A549 (cell line): Measurements from ENCODE around the gene DYRK2. TPM values are rescaled to one million over a fixed set of nuclear protein-coding genes. Genes with fewer than 3 reads are reported as not detected.

Experiments used
- ATAC-seq, 2 experiments: fragments of 200-7000 bp in 1 of 2; fragments of >200 bp in 1 of 2; cut with Nextera tagmentation in 1 of 2; cut with Tn5 transposase in 1 of 2; 3 replicates each; pipeline versions ENCODE4 v1.8.0 to v1.9.1; 2018 to 2020; ENCODE audit warnings: mild to moderate bottlenecking in 1 of 2, moderate library complexity in 1 of 2
- CTCF ChIA-PET: fragments of 300-600 bp; sonication (Branson Sonifier 250); formaldehyde crosslinking; extraction: SDS; loops from one replicate; lab custom pipeline; 2021; ENCODE audit warnings: antibody characterized with exemption, inconsistent platforms; lab: Yijun Ruan, JAX
- POLR2A ChIA-PET: fragments of 350-600 bp; formaldehyde crosslinking; extraction: SDS; loops from one replicate; lab custom pipeline; 2021; ENCODE audit warnings: antibody characterized with exemption, inconsistent platforms; lab: Yijun Ruan, JAX
- DNase-seq, 2 experiments: peaks; one replicate each; pipeline versions ENCODE4 v3.0.0 to v3.0.0-alpha.2; 2011 to 2016; ENCODE audit warnings: low read depth in 1 of 2, low spot score in 1 of 2
- FAIRE-seq: peaks from 2 replicates; lab custom pipeline; 2011; peaks lifted over from hg19 to GRCh38; lab: Jason Lieb, UNC
- H3K27ac ChIP-seq, 2 experiments: fragments of >200 bp; sonication (Bioruptor Twin); formaldehyde crosslinking; 3 replicates each; pipeline ENCODE4 v1.5.1; 2016 to 2017
- H3K4me1 ChIP-seq: fragments of >200 bp; sonication (Bioruptor Twin); formaldehyde crosslinking; 3 replicates; pipeline ENCODE4 v1.6.1; 2016
- H3K4me2 ChIP-seq: fragments of >200 bp; sonication (Bioruptor Twin); formaldehyde crosslinking; 3 replicates; pipeline ENCODE4 v1.6.1; 2016
- H3K4me3 ChIP-seq: fragments of >200 bp; sonication (Bioruptor Twin); formaldehyde crosslinking; 3 replicates; pipeline ENCODE4 v1.5.1; 2016
- H3K9me3 ChIP-seq: fragments of >200 bp; sonication (Bioruptor Twin); formaldehyde crosslinking; 3 replicates; pipeline ENCODE4 v1.6.1; 2016
- CEBPB ChIP-seq, 2 experiments: fragments of >200 bp in 1 of 2; sonication (Bioruptor Twin) in 1 of 2; formaldehyde crosslinking in 1 of 2; IDR thresholded peaks; 2 replicates each; pipeline ENCODE4 v1.6.1; 2012 to 2016
- CHD4 ChIP-seq: fragments of 200-600 bp; sonication (generic); IDR thresholded peaks from 2 replicates; pipeline ENCODE4 v1.6.1; 2016; ENCODE audit warnings: antibody characterized with exemption, mild to moderate bottlenecking, borderline replicate concordance
- CTCF ChIP-seq: fragments of >200 bp; sonication (Bioruptor Twin); formaldehyde crosslinking; IDR thresholded peaks from 3 replicates; pipeline ENCODE4 v1.5.1; 2016
- EHF ChIP-seq: fragments of 250-450 bp; sonication (Bioruptor Pico); IDR thresholded peaks from 2 replicates; pipeline ENCODE4 v1.5.0; 2020; ENCODE audit warnings: mild to moderate bottlenecking
- EHMT2 ChIP-seq: fragments of 200-600 bp; sonication (generic); IDR thresholded peaks from 2 replicates; pipeline ENCODE4 v1.6.1; 2016; ENCODE audit warnings: antibody characterized with exemption, low read depth, mild to moderate bottlenecking, moderate library complexity
- EP300 ChIP-seq, 2 experiments: fragments of >200 bp; sonication (Bioruptor Twin); formaldehyde crosslinking; IDR thresholded peaks; 2 replicates in 1 of 2; 3 replicates in 1 of 2; pipeline ENCODE4 v1.6.1; 2016 to 2017
- FOXS1 ChIP-seq: fragments of 250-450 bp; sonication (Bioruptor Pico); IDR thresholded peaks from 2 replicates; pipeline ENCODE4 v1.5.0; 2020; ENCODE audit warnings: mild to moderate bottlenecking, moderate library complexity
- GATA3 ChIP-seq: IDR thresholded peaks from 2 replicates; pipeline ENCODE4 v1.6.1; 2012; ENCODE audit warnings: borderline replicate concordance
- HEYL ChIP-seq: fragments of 250-450 bp; sonication (Bioruptor Pico); IDR thresholded peaks from 2 replicates; pipeline ENCODE4 v1.8.0; 2021; ENCODE audit warnings: mild to moderate bottlenecking, moderate library complexity
- HOXA7 ChIP-seq: fragments of 250-450 bp; sonication (Bioruptor Pico); IDR thresholded peaks from 2 replicates; pipeline ENCODE4 v1.5.0; 2020; ENCODE audit warnings: mild to moderate bottlenecking, moderate library complexity
- HOXB13 ChIP-seq: fragments of 250-450 bp; sonication (Bioruptor Pico); IDR thresholded peaks from 2 replicates; pipeline ENCODE4 v1.5.0; 2020; ENCODE audit warnings: low read depth, mild to moderate bottlenecking, moderate library complexity
- HOXB5 ChIP-seq: fragments of 250-450 bp; sonication (Bioruptor Pico); IDR thresholded peaks from 2 replicates; pipeline ENCODE4 v1.5.0; 2020; ENCODE audit warnings: mild to moderate bottlenecking, moderate library complexity
- JUNB ChIP-seq: fragments of >200 bp; sonication (Bioruptor Twin); formaldehyde crosslinking; IDR thresholded peaks from 2 replicates; pipeline ENCODE4 v1.6.1; 2016
- MYC ChIP-seq: IDR thresholded peaks from 2 replicates; pipeline ENCODE4 v1.6.1; 2012; ENCODE audit warnings: mild to moderate bottlenecking, inconsistent platforms, low read length, improper control_type of control experiment, borderline replicate concordance
- POLR2A ChIP-seq: IDR thresholded peaks from 2 replicates; pipeline ENCODE4 v1.6.1; 2012; ENCODE audit warnings: mild to moderate bottlenecking, low read length
- POLR2AphosphoS2 ChIP-seq: conservative IDR thresholded peaks from 2 replicates; pipeline ENCODE4 v1.6.1; 2012; ENCODE audit warnings: low read length, improper control_type of control experiment, inconsistent platforms
- RAD21 ChIP-seq, 2 experiments: fragments of >200 bp in 1 of 2; sonication (Bioruptor Twin) in 1 of 2; formaldehyde crosslinking in 1 of 2; IDR thresholded peaks in 1 of 2; conservative IDR thresholded peaks in 1 of 2; 2 replicates in 1 of 2; 3 replicates in 1 of 2; pipeline ENCODE4 v1.6.1; 2012 to 2018; ENCODE audit warnings: inconsistent platforms in 1 of 2
- RFX5 ChIP-seq: fragments of 450-650 bp; IDR thresholded peaks from 2 replicates; pipeline ENCODE4 v1.7.1; 2014; ENCODE audit warnings: antibody characterized with exemption, mild to moderate bottlenecking, moderate library complexity
- RNF2 ChIP-seq: fragments of 200-600 bp; sonication (generic); IDR thresholded peaks from 2 replicates; pipeline ENCODE4 v1.6.1; 2016; ENCODE audit warnings: low read depth, mild to moderate bottlenecking, antibody characterized with exemption, moderate library complexity, borderline replicate concordance
- TFCP2L1 ChIP-seq: fragments of 250-450 bp; sonication (Bioruptor Pico); IDR thresholded peaks from 2 replicates; pipeline ENCODE4 v1.5.0; 2021; ENCODE audit warnings: mild to moderate bottlenecking
- ZC3H11A ChIP-seq: fragments of 450-650 bp; IDR thresholded peaks from 2 replicates; pipeline ENCODE4 v1.6.1; 2014; ENCODE audit warnings: antibody characterized with exemption, mild to moderate bottlenecking
- ZFP36 ChIP-seq: fragments of 450-650 bp; IDR thresholded peaks from 2 replicates; pipeline ENCODE4 v1.6.1; 2014; ENCODE audit warnings: borderline replicate concordance; ENCODE audit not compliant: partially characterized antibody
- ZNF302 ChIP-seq: fragments of 250-450 bp; sonication (Bioruptor Pico); IDR thresholded peaks from 2 replicates; pipeline ENCODE4 v1.9.0; 2021; ENCODE audit warnings: inconsistent platforms, mild to moderate bottlenecking, moderate library complexity
- WGBS: methylation state at CpG from one replicate; pipeline ENCODE4 v1.1.6; 2017; ENCODE audit errors: missing lambda C conversion rate; 5-methylcytosine and 5-hydroxymethylcytosine counted together
- polyA plus RNA-seq, 4 experiments: library from polyadenylated mRNA; depleted of rRNA in 3 of 4; stranded (reverse); fragments of >200 nt; fragmentation: RNase III in 1 of 4; extraction: RNeasy Plus Mini Kit Qiagen cat#74134 plus additional on column Dnase treatment in 1 of 4; gene quantifications; 2 replicates in 3 of 4; 3 replicates in 1 of 4; pipeline ENCODE4 v1.2.3, GENCODE V29; 2011 to 2017
- TF ChIP-seq, protein P1 (sequence below): fragments of >200 bp; sonication (Bioruptor Twin); formaldehyde crosslinking; IDR thresholded peaks from 2 replicates; pipeline ENCODE4 v1.6.1; 2016
- TF ChIP-seq, protein P2 (sequence below): fragments of 450-650 bp; IDR thresholded peaks from 2 replicates; pipeline ENCODE4 v1.6.1; 2014; ENCODE audit warnings: antibody characterized with exemption
- TF ChIP-seq, protein P3 (sequence below): fragments of 250-450 bp; sonication (Bioruptor Pico); IDR thresholded peaks from 2 replicates; pipeline ENCODE4 v1.5.0; 2020; ENCODE audit warnings: low read depth, mild to moderate bottlenecking, moderate library complexity
- TF ChIP-seq, protein P4 (sequence below): IDR thresholded peaks from 2 replicates; pipeline ENCODE4 v1.6.1; 2012; ENCODE audit warnings: low read depth, borderline replicate concordance

DYRK2 gene
- polyA plus RNA-seq, 2 of the 4 experiments (the other 2 are of a cell fraction): 9.1 to 17.2 TPM

DNA sequence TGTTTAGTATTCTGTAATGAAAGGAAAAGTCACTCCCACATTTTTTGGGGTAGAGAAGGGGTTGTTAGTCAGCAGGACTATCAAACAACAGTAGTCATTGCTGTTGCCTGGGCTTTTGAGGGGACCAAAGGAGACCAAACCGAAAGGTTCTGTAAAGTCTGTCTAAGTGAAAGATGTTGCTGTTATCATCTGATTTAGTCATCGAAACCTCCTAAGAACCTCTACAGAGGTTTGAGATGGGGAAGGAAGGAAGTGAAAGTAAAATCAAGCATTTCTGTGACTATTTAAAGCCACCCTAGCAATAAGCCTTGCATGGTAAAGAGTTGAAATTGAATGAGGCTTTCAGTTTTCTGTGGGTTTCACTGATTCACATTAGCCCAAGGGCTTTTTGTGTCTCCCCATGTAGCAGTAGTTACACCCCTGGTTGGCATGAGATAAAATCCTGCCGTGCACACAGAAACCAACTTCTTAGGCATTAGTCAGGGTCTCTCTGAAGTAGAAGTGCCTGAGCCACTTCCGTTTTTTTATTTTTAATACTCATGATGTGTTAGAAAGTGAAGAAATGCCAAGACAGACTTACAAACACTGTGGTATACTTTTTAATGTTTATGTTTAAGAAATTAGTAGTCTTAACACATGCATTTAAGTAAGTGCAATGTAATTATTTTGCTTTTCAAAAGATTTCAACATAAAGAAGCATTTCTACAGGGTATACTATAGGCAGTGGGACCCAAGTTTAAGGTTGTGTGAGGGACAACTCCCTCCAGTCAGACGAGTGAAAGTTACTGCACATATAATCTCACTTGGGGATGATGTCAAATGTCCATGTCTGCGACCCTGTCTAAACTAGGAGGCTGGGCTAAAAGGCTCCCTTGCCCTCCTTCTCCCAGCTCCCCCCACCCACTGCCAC lies 50.4 kb downstream of the DYRK2 start (continued):
- TF ChIP-seq CTCF (no peak), POLR2A (no peak), EP300 (IDR thresholded peaks at IDR 0.05) (no peak), CHD4 (no peak), ZC3H11A (no peak), HOXA7 (CRISPR knock-in tag) (no peak), EHMT2 (no peak)

- WGBS: 25% methylated on average over 2 of the region's 2 CpGs
- ATAC-seq (no peak), FAIRE-seq (no peak)
Observed at GRCh38 chr12:67701121-67701520, 52.6 kb downstream of the DYRK2 start.

DNA sequence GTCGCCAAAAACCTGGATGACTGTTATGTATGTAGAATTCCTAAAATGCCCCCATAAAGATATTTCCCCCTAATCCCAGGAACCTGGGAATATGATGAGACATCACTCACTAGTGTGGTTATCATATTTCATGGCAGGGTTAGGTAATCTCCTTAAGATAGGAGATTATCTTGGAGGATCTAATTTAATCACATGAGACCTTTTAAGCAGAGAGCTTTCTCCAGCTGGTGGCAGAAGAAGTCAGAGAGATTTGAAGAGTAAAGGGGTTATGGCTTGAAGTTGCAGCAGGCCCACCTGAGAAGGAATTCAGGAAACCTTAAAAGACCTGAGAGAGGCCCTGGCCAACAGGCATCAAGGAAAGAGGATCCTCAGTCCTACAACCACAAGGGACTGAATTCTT lies 53.6 kb downstream of the DYRK2 start:
- ChIA-PET POLR2A (no interaction called here), CTCF (no interaction called here)
- Histone ChIP-seq H3K27ac (no peak overlapping the region), H3K4me3 (no peak overlapping the region), H3K4me1 (peaks cover 17% of the 10 kb centered on the region), H3K9me3 (no peaks in the 10 kb centered on the region)
- no peak for FAIRE-seq
- TF ChIP-seq HOXB5: no peak
- no peak for TF ChIP-seq RNF2
- no peak for TF ChIP-seq ZFP36
- TF ChIP-seq CHD4: no peak
- no peak for TF ChIP-seq JUNB
- no peak for TF ChIP-seq ZC3H11A
- no peak for TF ChIP-seq EHF (CRISPR knock-in tag)
- TF ChIP-seq ZNF302 (CRISPR knock-in tag): no peak
- TF ChIP-seq EHMT2: no peak
- no peak for TF ChIP-seq GATA3
- TF ChIP-seq RFX5: no peak
- no peak for TF ChIP-seq HOXA7 (CRISPR knock-in tag)
- TF ChIP-seq, protein P1, sequence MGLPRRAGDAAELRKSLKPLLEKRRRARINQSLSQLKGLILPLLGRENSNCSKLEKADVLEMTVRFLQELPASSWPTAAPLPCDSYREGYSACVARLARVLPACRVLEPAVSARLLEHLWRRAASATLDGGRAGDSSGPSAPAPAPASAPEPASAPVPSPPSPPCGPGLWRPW: no peak
- no peak for TF ChIP-seq POLR2AphosphoS2
- TF ChIP-seq, protein P2, sequence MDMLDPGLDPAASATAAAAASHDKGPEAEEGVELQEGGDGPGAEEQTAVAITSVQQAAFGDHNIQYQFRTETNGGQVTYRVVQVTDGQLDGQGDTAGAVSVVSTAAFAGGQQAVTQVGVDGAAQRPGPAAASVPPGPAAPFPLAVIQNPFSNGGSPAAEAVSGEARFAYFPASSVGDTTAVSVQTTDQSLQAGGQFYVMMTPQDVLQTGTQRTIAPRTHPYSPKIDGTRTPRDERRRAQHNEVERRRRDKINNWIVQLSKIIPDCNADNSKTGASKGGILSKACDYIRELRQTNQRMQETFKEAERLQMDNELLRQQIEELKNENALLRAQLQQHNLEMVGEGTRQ: no peak
- TF ChIP-seq CTCF: no peak
- TF ChIP-seq, all 56 proteins: peak for 0
- DNase-seq: no peak
- ATAC-seq: no peak
- H3K4me2 ChIP-seq: no peak overlapping the region
- 97% methylated on average over 1 of the region's 1 CpG for WGBS

More at GRCh38 chr12:67701121-67701520, 52.6 kb downstream of the DYRK2 start:
- H3K27ac ChIP-seq: no peak overlapping the region
- no peak for DNase-seq
- H3K4me2 ChIP-seq: no peak overlapping the region
- POLR2A ChIA-PET: interaction anchor here (0.6 kb wide), 1 partner anchor 9 kb away, joined by 3 read pairs; no protein-coding TSS in a partner anchor
- H3K9me3 ChIP-seq: no peaks in the 10 kb centered on the region
- no peak for TF ChIP-seq MYC
- TF ChIP-seq TFCP2L1 (CRISPR knock-in tag): no peak
- no peak for TF ChIP-seq FOXS1 (CRISPR knock-in tag)
- TF ChIP-seq CEBPB (IDR thresholded peaks at IDR 0.05): no peak
- no peak for TF ChIP-seq EHF (CRISPR knock-in tag)
- no peak for TF ChIP-seq HEYL (CRISPR knock-in tag)
- TF ChIP-seq, protein P3, sequence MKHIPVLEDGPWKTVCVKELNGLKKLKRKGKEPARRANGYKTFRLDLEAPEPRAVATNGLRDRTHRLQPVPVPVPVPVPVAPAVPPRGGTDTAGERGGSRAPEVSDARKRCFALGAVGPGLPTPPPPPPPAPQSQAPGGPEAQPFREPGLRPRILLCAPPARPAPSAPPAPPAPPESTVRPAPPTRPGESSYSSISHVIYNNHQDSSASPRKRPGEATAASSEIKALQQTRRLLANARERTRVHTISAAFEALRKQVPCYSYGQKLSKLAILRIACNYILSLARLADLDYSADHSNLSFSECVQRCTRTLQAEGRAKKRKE (CRISPR knock-in tag): no peak
- TF ChIP-seq HOXB5: no peak
- TF ChIP-seq, protein P4, sequence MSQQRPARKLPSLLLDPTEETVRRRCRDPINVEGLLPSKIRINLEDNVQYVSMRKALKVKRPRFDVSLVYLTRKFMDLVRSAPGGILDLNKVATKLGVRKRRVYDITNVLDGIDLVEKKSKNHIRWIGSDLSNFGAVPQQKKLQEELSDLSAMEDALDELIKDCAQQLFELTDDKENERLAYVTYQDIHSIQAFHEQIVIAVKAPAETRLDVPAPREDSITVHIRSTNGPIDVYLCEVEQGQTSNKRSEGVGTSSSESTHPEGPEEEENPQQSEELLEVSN: no peak
- TF ChIP-seq RAD21 (conservative IDR thresholded peaks at IDR 0.05 in 1 of 2, IDR thresholded peaks at IDR 0.05 in 1 of 2): no peak
- TF ChIP-seq, protein P2: no peak
- no peak for TF ChIP-seq ZNF302 (CRISPR knock-in tag)
- no peak for TF ChIP-seq POLR2AphosphoS2
- no peak for TF ChIP-seq HOXB13 (CRISPR knock-in tag)
- TF ChIP-seq, all 56 proteins: peak for 0
- CTCF ChIA-PET: no interaction called here
- Histone ChIP-seq H3K4me3 (no peak overlapping the region), H3K4me1 (peaks cover 11% of the 10 kb centered on the region)
